ENCODE measurements around the gene FBP1.

FBP1 gene

GRCh38 chr9:94630281-94630680, 9.0 kb downstream of the FBP1 start:
- no peak for TF ChIP-seq FOXP2 (optimal IDR thresholded peaks at IDR 0.05; ENCODE audit: borderline replicate concordance, extremely low read depth, extremely low read length, insufficient read depth)
- TF ChIP-seq POLR2AphosphoS5 (IDR thresholded peaks at IDR 0.05; ENCODE audit: low read depth, low read length): no peak
- TF ChIP-seq REST (IDR thresholded peaks at IDR 0.05; ENCODE audit: insufficient read depth in 1 of 2, low read depth in 2 of 2, low read length in 2 of 2): no peak
- no peak for TF ChIP-seq TAF1 (IDR thresholded peaks at IDR 0.05; ENCODE audit: borderline replicate concordance, insufficient read depth, low read length)
- no peak for TF ChIP-seq SIN3A (IDR thresholded peaks at IDR 0.05; ENCODE audit: borderline replicate concordance, insufficient read depth, low read length)

- TF ChIP-seq REST (IDR thresholded peaks at IDR 0.05; ENCODE audit: insufficient read depth in 1 of 2, low read depth in 2 of 2, low read length in 2 of 2) (no peak), SIN3A (IDR thresholded peaks at IDR 0.05; ENCODE audit: borderline replicate concordance, insufficient read depth, low read length) (no peak), POLR2AphosphoS5 (IDR thresholded peaks at IDR 0.05; ENCODE audit: low read depth, low read length) (no peak), FOXP2 (optimal IDR thresholded peaks at IDR 0.05; ENCODE audit: borderline replicate concordance, extremely low read depth, extremely low read length, insufficient read depth) (no peak), TAF1 (IDR thresholded peaks at IDR 0.05; ENCODE audit: borderline replicate concordance, insufficient read depth, low read length) (no peak)
These were observed 12.0 kb downstream of the FBP1 start for GRCh38 chr9:94627287-94627686.

- TF ChIP-seq SIN3A (IDR thresholded peaks at IDR 0.05; ENCODE audit: borderline replicate concordance, insufficient read depth, low read length) (no peak), REST (IDR thresholded peaks at IDR 0.05; ENCODE audit: insufficient read depth in 1 of 2, low read depth in 2 of 2, low read length in 2 of 2) (no peak), POLR2AphosphoS5 (IDR thresholded peaks at IDR 0.05; ENCODE audit: low read depth, low read length) (no peak), TAF1 (IDR thresholded peaks at IDR 0.05; ENCODE audit: borderline replicate concordance, insufficient read depth, low read length) (no peak)
These were observed 13.5 kb downstream of the FBP1 start for GRCh38 chr9:94625835-94626234.

- no peak for TF ChIP-seq POLR2AphosphoS5 (IDR thresholded peaks at IDR 0.05; ENCODE audit: low read depth, low read length)
- TF ChIP-seq REST (IDR thresholded peaks at IDR 0.05; ENCODE audit: insufficient read depth in 1 of 2, low read depth in 2 of 2, low read length in 2 of 2): no peak
- TF ChIP-seq FOXP2 (optimal IDR thresholded peaks at IDR 0.05; ENCODE audit: borderline replicate concordance, extremely low read depth, extremely low read length, insufficient read depth): no peak
- no peak for TF ChIP-seq TAF1 (IDR thresholded peaks at IDR 0.05; ENCODE audit: borderline replicate concordance, insufficient read depth, low read length)
- no peak for TF ChIP-seq SIN3A (IDR thresholded peaks at IDR 0.05; ENCODE audit: borderline replicate concordance, insufficient read depth, low read length)
These were observed 14.7 kb downstream of the FBP1 start for GRCh38 chr9:94624629-94625028.

- no peak for TF ChIP-seq REST (IDR thresholded peaks at IDR 0.05; ENCODE audit: insufficient read depth in 1 of 2, low read depth in 2 of 2, low read length in 2 of 2)
These were observed 16.1 kb downstream of the FBP1 start for GRCh38 chr9:94623253-94623652.
